OCI-LY3 (cell line): ENCODE results near the gene TOMM40.

Experiments used
- H2AFZ ChIP-seq: fragments of 200-600, 300-600 bp; shearing (Covaris generic); 2 replicates; pipeline ENCODE4 v1.6.0; 2014; ENCODE audit warnings: antibody characterized with exemption, low read depth, low read length
- H3K27ac ChIP-seq: fragments of 200-600, 300-600 bp; sonication (generic); 2 replicates; pipeline ENCODE4 v1.5.1; 2014; ENCODE audit warnings: mild to moderate bottlenecking, low read length, moderate library complexity, mixed read lengths
- H3K27me3 ChIP-seq: fragments of 200-600, 300-600 bp; sonication (generic); 2 replicates; pipeline ENCODE4 v1.6.1; 2014; ENCODE audit warnings: low read depth, low read length, mixed read lengths
- H3K36me3 ChIP-seq: fragments of 200-600, 300-600 bp; sonication (generic); replicated peaks from 2 replicates; pipeline ENCODE3; 2014; ENCODE audit warnings: low read depth, low read length, mixed read lengths
- H3K4me1 ChIP-seq: fragments of 300-600, 200-600 bp; sonication (generic); 2 replicates; pipeline ENCODE4 v1.6.1; 2014; ENCODE audit warnings: low read length, mixed read lengths
- H3K4me2 ChIP-seq: fragments of 200-600, 300-600 bp; sonication (generic); 2 replicates; pipeline ENCODE4 v1.6.1; 2014; ENCODE audit warnings: low read length, mixed read lengths
- H3K4me3 ChIP-seq: fragments of 300-600, 200-600 bp; sonication (generic); 2 replicates; pipeline ENCODE4 v1.5.1; 2014; ENCODE audit warnings: antibody characterized with exemption, mild to moderate bottlenecking, low read length, moderate library complexity
- H3K79me2 ChIP-seq: fragments of 300-600, 200-600 bp; shearing (Covaris generic); 2 replicates; pipeline ENCODE4 v1.6.1; 2014; ENCODE audit warnings: mild to moderate bottlenecking, low read length, mixed read lengths
- H3K9ac ChIP-seq: fragments of 300-600, 200-600 bp; shearing (Covaris generic); 2 replicates; pipeline ENCODE4 v1.6.0; 2014; ENCODE audit warnings: mild to moderate bottlenecking, low read length, moderate library complexity
- H3K9me3 ChIP-seq: fragments of 200-600, 300-600 bp; shearing (Covaris generic); 2 replicates; pipeline ENCODE4 v1.6.1; 2014; ENCODE audit warnings: low read length, mixed read lengths; ENCODE audit not compliant: insufficient read depth
- H4K20me1 ChIP-seq: fragments of 200-600, 300-600 bp; sonication (generic); 2 replicates; pipeline ENCODE4 v1.6.1; 2016; ENCODE audit warnings: low read length, mixed read lengths; ENCODE audit not compliant: insufficient read depth
- CTCF ChIP-seq: fragments of 200-600, 300-600 bp; sonication (generic); IDR thresholded peaks from 2 replicates; pipeline ENCODE4 v1.5.1; 2014; ENCODE audit warnings: antibody characterized with exemption, low read length, low read depth
- EZH2phosphoT487 ChIP-seq: fragments of 200-600 bp; shearing (Covaris generic); IDR thresholded peaks from 2 replicates; pipeline ENCODE4 v1.6.1; 2018; ENCODE audit warnings: antibody characterized with exemption, mixed run types, low read depth

The TOMM40 gene

GRCh38 chr19:44850641-44851109, 40.4 kb upstream of the TOMM40 start:
- H3K27me3 ChIP-seq, result peaks cover 9% of the 10 kb centered on the region; the same call in 1 of the 2 replicates
- no peaks in the 10 kb centered on the region for H3K4me1 ChIP-seq
- H4K20me1 ChIP-seq, result no peaks in the 10 kb centered on the region
- no peaks in the 10 kb centered on the region for H3K9me3 ChIP-seq
- H3K9ac ChIP-seq, result no peak overlapping the region
- no peak overlapping the region for H3K27ac ChIP-seq
- TF ChIP-seq CTCF, result no peak
- TF ChIP-seq EZH2phosphoT487, result no peak
- no peak overlapping the region for H3K4me3 ChIP-seq
- no peaks in the 10 kb centered on the region for H3K79me2 ChIP-seq
- no peaks in the 10 kb centered on the region for H3K36me3 ChIP-seq
- no peak overlapping the region for H3K4me2 ChIP-seq
- H2AFZ ChIP-seq, result no peak overlapping the region

GRCh38 chr19:44851427-44851826, 39.6 kb upstream of the TOMM40 start:
- H3K9me3 ChIP-seq, result no peaks in the 10 kb centered on the region
- H3K79me2 ChIP-seq, result no peaks in the 10 kb centered on the region
- no peak overlapping the region for H2AFZ ChIP-seq
- no peak overlapping the region for H3K9ac ChIP-seq
- H3K36me3 ChIP-seq, result no peaks in the 10 kb centered on the region
- no peak overlapping the region for H3K4me2 ChIP-seq
- H3K4me1 ChIP-seq, result no peaks in the 10 kb centered on the region
- no peak overlapping the region for H3K4me3 ChIP-seq
- no peak overlapping the region for H3K27ac ChIP-seq
- no peaks in the 10 kb centered on the region for H4K20me1 ChIP-seq
- TF ChIP-seq EZH2phosphoT487, result no peak
- TF ChIP-seq CTCF, result no peak
- peaks cover 9% of the 10 kb centered on the region; the same call in 1 of the 2 replicates for H3K27me3 ChIP-seq

- Histone ChIP-seq H3K9me3 (no peaks in the 10 kb centered on the region), H3K79me2 (no peaks in the 10 kb centered on the region), H3K27me3 (peaks cover 7% of the 10 kb centered on the region; the same call in 1 of the 2 replicates), H3K4me1 (no peaks in the 10 kb centered on the region), H3K36me3 (no peaks in the 10 kb centered on the region), H3K27ac (no peak overlapping the region), H2AFZ (no peak overlapping the region), H3K9ac (no peak overlapping the region), H3K4me2 (no peak overlapping the region), H4K20me1 (no peaks in the 10 kb centered on the region), H3K4me3 (no peak overlapping the region)
- TF ChIP-seq EZH2phosphoT487, result no peak
- TF ChIP-seq CTCF, result no peak
Measured at GRCh38 chr19:44855606-44856005, 35.4 kb upstream of the TOMM40 start.

- Histone ChIP-seq H2AFZ (no peak overlapping the region), H3K4me1 (no peaks in the 10 kb centered on the region), H3K9ac (no peak overlapping the region), H3K36me3 (no peaks in the 10 kb centered on the region), H3K4me3 (no peak overlapping the region), H3K4me2 (no peak overlapping the region), H3K27ac (no peak overlapping the region), H3K27me3 (peaks cover 14% of the 10 kb centered on the region; the same call in 1 of the 2 replicates), H3K9me3 (no peaks in the 10 kb centered on the region), H4K20me1 (no peaks in the 10 kb centered on the region), H3K79me2 (no peaks in the 10 kb centered on the region)
- TF ChIP-seq CTCF, result no peak
- no peak for TF ChIP-seq EZH2phosphoT487
Measured at GRCh38 chr19:44856421-44857083, 34.5 kb upstream of the TOMM40 start.
